SH-SY5Y (cell line): ENCODE data around the gene DNAAF5.

Experiments used
- GATA2 ChIP-seq: IDR thresholded peaks from 2 replicates; pipeline ENCODE4 v1.6.1; 2011; ENCODE audit warnings: mild to moderate bottlenecking, low read depth, low read length
- GATA3 ChIP-seq: IDR thresholded peaks from 2 replicates; pipeline ENCODE4 v1.6.1; 2011; ENCODE audit warnings: low read depth, mild to moderate bottlenecking, low read length, moderate library complexity

The DNAAF5 gene

GRCh38 chr7:744854-745430 lies 18.4 kb downstream of the DNAAF5 start:
- TF ChIP-seq GATA2 = no peak
- TF ChIP-seq GATA3 = no peak

DNA sequence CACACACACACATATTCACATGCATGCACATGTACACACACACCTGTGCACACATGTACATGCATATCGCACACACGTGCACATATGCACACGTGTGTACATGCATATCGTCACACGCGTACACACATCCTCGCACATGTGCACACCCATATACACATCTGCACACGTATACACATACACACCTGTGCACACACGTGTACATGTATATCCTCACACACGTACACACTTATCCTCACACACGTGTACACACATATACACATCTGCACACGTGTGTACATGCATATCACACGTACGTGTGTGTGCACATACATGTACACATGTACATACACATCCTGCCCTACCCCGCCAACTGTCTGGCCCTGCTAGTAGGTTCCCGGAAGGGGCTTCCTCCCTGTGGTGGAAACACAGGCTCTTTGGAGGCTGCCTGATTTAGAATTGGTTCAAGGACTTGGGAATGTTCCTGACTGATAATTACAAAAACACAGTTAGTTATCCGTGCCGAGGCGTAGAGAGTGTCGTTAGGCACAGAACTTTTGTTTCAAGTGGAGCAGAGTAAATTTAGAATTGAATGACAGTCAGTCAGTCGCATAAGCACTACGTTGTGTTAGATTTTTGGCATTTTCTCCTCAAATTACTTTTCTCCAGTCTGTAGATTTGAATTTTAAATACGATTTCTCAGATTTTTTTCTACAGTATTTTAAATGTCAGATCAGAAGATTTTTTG lies 19.1 kb downstream of the DNAAF5 start:
- TF ChIP-seq GATA3 (no peak), GATA2 (no peak)

- TF ChIP-seq GATA2 (no peak), GATA3 (no peak)
Measured at GRCh38 chr7:746155-747061, 19.9 kb downstream of the DNAAF5 start.

DNA sequence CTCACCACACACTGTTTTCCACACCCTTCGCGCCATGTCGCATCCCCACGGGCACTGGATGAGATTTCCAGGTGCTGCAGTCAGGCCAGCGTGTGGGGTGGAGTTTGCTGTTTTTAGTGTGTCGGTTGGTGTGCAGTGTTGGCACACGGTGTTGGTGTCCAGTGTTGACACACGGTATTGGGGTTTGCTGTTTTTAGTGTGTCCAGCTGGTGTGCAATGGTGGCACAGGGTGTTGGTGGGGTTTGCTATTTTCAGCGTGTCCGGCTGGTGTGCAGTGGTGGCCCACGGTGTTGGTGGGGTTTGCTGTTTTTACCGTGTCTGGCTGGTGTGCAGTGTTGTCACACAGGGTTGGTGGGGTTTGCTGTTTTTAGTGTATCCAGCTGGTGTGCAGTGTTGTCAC lies 20.7 kb downstream of the DNAAF5 start:
- TF ChIP-seq GATA2 (no peak), GATA3 (no peak)

GRCh38 chr7:748446-748845 lies 21.9 kb downstream of the DNAAF5 start:
- TF ChIP-seq GATA2 = no peak
- no peak for TF ChIP-seq GATA3

GRCh38 chr7:749140-749551 lies 22.6 kb downstream of the DNAAF5 start:
- TF ChIP-seq GATA3 (no peak), GATA2 (peak; percentile 39; the same call in 1 of the 2 replicates)

- TF ChIP-seq GATA2 (no peak), GATA3 (no peak)
Measured at GRCh38 chr7:750111-750905, 23.8 kb downstream of the DNAAF5 start.

GRCh38 chr7:751826-752225 lies 25.3 kb downstream of the DNAAF5 start:
- no peak for TF ChIP-seq GATA2
- TF ChIP-seq GATA3 = no peak

DNA sequence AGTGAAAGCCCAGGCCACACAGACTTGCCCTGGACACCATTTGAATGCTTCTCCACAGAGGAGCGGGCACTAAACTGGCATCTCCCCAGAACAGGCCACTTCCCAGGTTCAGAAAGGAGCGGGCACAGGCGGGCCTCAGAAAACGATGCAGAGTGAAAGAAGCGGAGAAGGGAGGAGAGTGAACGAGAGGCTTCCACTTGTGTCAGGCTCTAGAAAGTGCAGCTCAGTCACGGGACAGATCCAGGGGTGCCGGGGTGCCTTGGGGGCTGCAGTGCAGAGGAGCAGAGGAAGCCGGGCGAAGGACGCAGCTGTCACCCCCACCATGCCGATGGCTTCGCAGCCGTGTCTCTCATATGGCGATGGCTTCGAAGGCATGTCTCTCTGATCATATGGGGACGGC lies 26.7 kb downstream of the DNAAF5 start:
- TF ChIP-seq GATA3 (no peak), GATA2 (no peak)

- TF ChIP-seq GATA3 (no peak), GATA2 (no peak)
Measured at GRCh38 chr7:754531-755412, 28.3 kb downstream of the DNAAF5 start.

DNA sequence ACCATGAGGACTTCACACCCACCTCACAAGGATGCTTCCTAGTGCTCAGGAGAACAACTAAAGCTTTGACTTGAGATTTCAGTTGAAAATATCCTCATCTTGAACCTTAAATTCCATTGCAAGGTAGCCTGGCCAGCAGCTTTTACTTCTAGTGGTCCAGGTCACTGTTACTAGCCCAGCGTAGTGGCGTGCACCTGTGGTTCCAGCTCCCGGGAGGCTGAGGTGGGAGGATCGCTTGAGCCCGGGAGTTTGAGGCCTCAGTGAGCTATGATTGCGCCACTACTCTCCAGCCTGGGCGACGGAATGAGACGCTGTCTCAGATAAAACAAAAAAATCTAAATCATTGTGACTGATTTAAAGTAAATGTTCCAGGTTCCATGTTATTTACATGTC lies 28.9 kb downstream of the DNAAF5 start:
- TF ChIP-seq GATA2 (no peak), GATA3 (no peak)

DNA sequence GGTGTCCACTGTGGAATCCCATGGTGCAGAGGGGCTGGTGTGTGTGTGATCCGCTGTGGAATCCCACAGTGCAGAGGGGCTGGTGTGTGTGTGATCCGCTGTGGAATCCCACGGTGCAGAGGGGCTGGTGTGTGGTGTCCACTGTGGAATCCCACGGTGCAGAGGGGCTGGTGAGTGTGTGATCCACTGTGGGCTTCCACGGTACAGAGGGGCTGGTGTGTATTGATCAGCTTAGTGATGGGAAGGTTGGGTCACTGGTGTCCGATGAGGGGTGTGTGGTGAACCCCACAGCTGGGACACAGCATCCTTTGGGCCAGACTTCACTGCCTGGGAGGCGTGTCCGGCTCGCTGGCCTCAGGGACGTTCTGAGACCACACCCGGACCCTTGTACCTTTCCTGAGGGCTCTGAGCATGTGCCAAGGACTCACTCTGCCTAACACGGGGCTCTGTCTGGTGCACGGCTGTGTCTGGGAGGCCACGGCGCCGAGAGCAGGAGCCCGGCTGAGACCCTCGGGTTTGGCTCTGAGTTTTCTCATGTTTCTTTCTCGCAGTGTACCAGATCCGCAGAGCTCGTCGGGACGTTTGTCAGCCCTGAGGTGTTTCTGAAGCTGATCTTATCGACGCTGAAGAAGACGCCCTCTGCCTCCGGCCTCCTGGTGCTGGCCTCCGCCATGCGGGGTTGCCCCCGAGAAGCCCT lies 29.9 kb downstream of the DNAAF5 start:
- no peak for TF ChIP-seq GATA2
- TF ChIP-seq GATA3 = no peak
